ENCODE measurements around the gene CETN3.

Gene CETN3

GRCh38 chr5:90410178-90410762, 714 bp upstream of the CETN3 start:
- FAIRE-seq (no peak), DNase-seq (ENCODE audit: insufficient read length, low spot score) (no peak)
- TF ChIP-seq POU2F2 (IDR thresholded peaks at IDR 0.05; ENCODE audit: low read depth, low read length) (no peak), POLR2A (IDR thresholded peaks at IDR 0.05; ENCODE audit: low read depth, low read length) (no peak), SPI1 (IDR thresholded peaks at IDR 0.05; ENCODE audit: low read depth, low read length) (no peak), PAX5 (IDR thresholded peaks at IDR 0.05; ENCODE audit: insufficient read depth, low read length, severe bottlenecking) (no peak), POLR2AphosphoS5 (IDR thresholded peaks at IDR 0.05; ENCODE audit: low read depth, low read length) (no peak), TAF1 (IDR thresholded peaks at IDR 0.05; ENCODE audit: low read depth, low read length) (no peak)

GRCh38 chr5:90408571-90409317, 812 bp downstream of the CETN3 start:
- no peak for DNase-seq (ENCODE audit: insufficient read length, low spot score)
- FAIRE-seq, result no peak
- TF ChIP-seq SPI1 (IDR thresholded peaks at IDR 0.05; ENCODE audit: low read depth, low read length), result no peak
- TF ChIP-seq PAX5 (IDR thresholded peaks at IDR 0.05; ENCODE audit: insufficient read depth, low read length, severe bottlenecking), result no peak
- no peak; the same call in 1 of the 2 replicates for TF ChIP-seq TAF1 (IDR thresholded peaks at IDR 0.05; ENCODE audit: low read depth, low read length)
- no peak for TF ChIP-seq POLR2AphosphoS5 (IDR thresholded peaks at IDR 0.05; ENCODE audit: low read depth, low read length)
- no peak for TF ChIP-seq POU2F2 (IDR thresholded peaks at IDR 0.05; ENCODE audit: low read depth, low read length)
- no peak for TF ChIP-seq POLR2A (IDR thresholded peaks at IDR 0.05; ENCODE audit: low read depth, low read length)

- TF ChIP-seq POU2F2 (IDR thresholded peaks at IDR 0.05; ENCODE audit: low read depth, low read length) (no peak), PAX5 (IDR thresholded peaks at IDR 0.05; ENCODE audit: insufficient read depth, low read length, severe bottlenecking) (no peak), TAF1 (IDR thresholded peaks at IDR 0.05; ENCODE audit: low read depth, low read length) (no peak), POLR2AphosphoS5 (IDR thresholded peaks at IDR 0.05; ENCODE audit: low read depth, low read length) (no peak), POLR2A (IDR thresholded peaks at IDR 0.05; ENCODE audit: low read depth, low read length) (no peak), SPI1 (IDR thresholded peaks at IDR 0.05; ENCODE audit: low read depth, low read length) (no peak)
- FAIRE-seq, result no peak
- DNase-seq (ENCODE audit: insufficient read length, low spot score), result no peak
These were observed 3.1 kb downstream of the CETN3 start for GRCh38 chr5:90406466-90406865.

- FAIRE-seq, result no peak
These were observed 6.9 kb downstream of the CETN3 start for GRCh38 chr5:90402521-90403255.

GRCh38 chr5:90399251-90399650, 10.3 kb downstream of the CETN3 start:
- no peak for DNase-seq (ENCODE audit: insufficient read length, low spot score)
- FAIRE-seq, result no peak
- no peak for TF ChIP-seq PAX5 (IDR thresholded peaks at IDR 0.05; ENCODE audit: insufficient read depth, low read length, severe bottlenecking)
- no peak for TF ChIP-seq POU2F2 (IDR thresholded peaks at IDR 0.05; ENCODE audit: low read depth, low read length)
- TF ChIP-seq POLR2A (IDR thresholded peaks at IDR 0.05; ENCODE audit: low read depth, low read length), result no peak
- no peak for TF ChIP-seq POLR2AphosphoS5 (IDR thresholded peaks at IDR 0.05; ENCODE audit: low read depth, low read length)
- no peak for TF ChIP-seq SPI1 (IDR thresholded peaks at IDR 0.05; ENCODE audit: low read depth, low read length)
- TF ChIP-seq TAF1 (IDR thresholded peaks at IDR 0.05; ENCODE audit: low read depth, low read length), result no peak

More at GRCh38 chr5:90402521-90403255, 6.9 kb downstream of the CETN3 start:
- no peak for DNase-seq (ENCODE audit: insufficient read length, low spot score)
- TF ChIP-seq POLR2A (IDR thresholded peaks at IDR 0.05; ENCODE audit: low read depth, low read length), result no peak
- no peak for TF ChIP-seq SPI1 (IDR thresholded peaks at IDR 0.05; ENCODE audit: low read depth, low read length)
- TF ChIP-seq POU2F2 (IDR thresholded peaks at IDR 0.05; ENCODE audit: low read depth, low read length), result no peak
- TF ChIP-seq PAX5 (IDR thresholded peaks at IDR 0.05; ENCODE audit: insufficient read depth, low read length, severe bottlenecking), result no peak
- no peak for TF ChIP-seq POLR2AphosphoS5 (IDR thresholded peaks at IDR 0.05; ENCODE audit: low read depth, low read length)
- no peak for TF ChIP-seq TAF1 (IDR thresholded peaks at IDR 0.05; ENCODE audit: low read depth, low read length)

GRCh38 chr5:90398726-90399125, 10.8 kb downstream of the CETN3 start:
- FAIRE-seq (no peak), DNase-seq (ENCODE audit: insufficient read length, low spot score) (no peak)
- TF ChIP-seq POU2F2 (IDR thresholded peaks at IDR 0.05; ENCODE audit: low read depth, low read length) (no peak), POLR2A (IDR thresholded peaks at IDR 0.05; ENCODE audit: low read depth, low read length) (no peak), PAX5 (IDR thresholded peaks at IDR 0.05; ENCODE audit: insufficient read depth, low read length, severe bottlenecking) (no peak), POLR2AphosphoS5 (IDR thresholded peaks at IDR 0.05; ENCODE audit: low read depth, low read length) (no peak), TAF1 (IDR thresholded peaks at IDR 0.05; ENCODE audit: low read depth, low read length) (no peak), SPI1 (IDR thresholded peaks at IDR 0.05; ENCODE audit: low read depth, low read length) (no peak)

- FAIRE-seq, result no peak
- no peak for DNase-seq (ENCODE audit: insufficient read length, low spot score)
These were observed 14.6 kb downstream of the CETN3 start for GRCh38 chr5:90395005-90395404.

GRCh38 chr5:90390928-90391327, 18.6 kb downstream of the CETN3 start:
- TF ChIP-seq POLR2AphosphoS5 (IDR thresholded peaks at IDR 0.05; ENCODE audit: low read depth, low read length) (no peak), TAF1 (IDR thresholded peaks at IDR 0.05; ENCODE audit: low read depth, low read length) (no peak), PAX5 (IDR thresholded peaks at IDR 0.05; ENCODE audit: insufficient read depth, low read length, severe bottlenecking) (no peak), POU2F2 (IDR thresholded peaks at IDR 0.05; ENCODE audit: low read depth, low read length) (no peak), POLR2A (IDR thresholded peaks at IDR 0.05; ENCODE audit: low read depth, low read length) (no peak), SPI1 (IDR thresholded peaks at IDR 0.05; ENCODE audit: low read depth, low read length) (no peak)
- no peak for FAIRE-seq
- no peak for DNase-seq (ENCODE audit: insufficient read length, low spot score)

More at GRCh38 chr5:90395005-90395404, 14.6 kb downstream of the CETN3 start:
- TF ChIP-seq TAF1 (IDR thresholded peaks at IDR 0.05; ENCODE audit: low read depth, low read length) (no peak), PAX5 (IDR thresholded peaks at IDR 0.05; ENCODE audit: insufficient read depth, low read length, severe bottlenecking) (no peak), SPI1 (IDR thresholded peaks at IDR 0.05; ENCODE audit: low read depth, low read length) (no peak), POU2F2 (IDR thresholded peaks at IDR 0.05; ENCODE audit: low read depth, low read length) (no peak), POLR2A (IDR thresholded peaks at IDR 0.05; ENCODE audit: low read depth, low read length) (no peak), POLR2AphosphoS5 (IDR thresholded peaks at IDR 0.05; ENCODE audit: low read depth, low read length) (no peak)

- FAIRE-seq (no peak), DNase-seq (ENCODE audit: insufficient read length, low spot score) (no peak)
- TF ChIP-seq POU2F2 (IDR thresholded peaks at IDR 0.05; ENCODE audit: low read depth, low read length) (no peak), PAX5 (IDR thresholded peaks at IDR 0.05; ENCODE audit: insufficient read depth, low read length, severe bottlenecking) (no peak), POLR2A (IDR thresholded peaks at IDR 0.05; ENCODE audit: low read depth, low read length) (no peak), SPI1 (IDR thresholded peaks at IDR 0.05; ENCODE audit: low read depth, low read length) (no peak), POLR2AphosphoS5 (IDR thresholded peaks at IDR 0.05; ENCODE audit: low read depth, low read length) (no peak), TAF1 (IDR thresholded peaks at IDR 0.05; ENCODE audit: low read depth, low read length) (no peak)
These were observed 19.2 kb downstream of the CETN3 start for GRCh38 chr5:90390326-90390725.
